B cell (primary cell): ENCODE measurements around the gene RAB12. TPM values are rescaled to one million over a fixed set of nuclear protein-coding genes. Genes with fewer than 3 reads are reported as not detected.
A peak's percentile ranks its signal among the peaks of the same experiment; 100 is the strongest.

ENCODE experiments used
- ATAC-seq: fragments of 200-7000 bp; cut with Tn5 transposase; one replicate; pipeline ENCODE4 v1.10.0; 2021; ENCODE audit warnings: low read depth, mild to moderate bottlenecking, moderate number of reproducible peaks, moderate library complexity
- CTCF ChIA-PET: fragments of 350-600 bp; sonication (Branson Sonifier 250); formaldehyde crosslinking; loops from one replicate; lab custom pipeline; 2021; ENCODE audit warnings: antibody characterized with exemption, inconsistent platforms; lab: Charles Lee
- POLR2A ChIA-PET: fragments of 350-600 bp; sonication (Branson Sonifier 250); formaldehyde crosslinking; loops from one replicate; lab custom pipeline; 2021; ENCODE audit warnings: antibody characterized with exemption; lab: Charles Lee
- DNase-seq: peaks from one replicate; pipeline ENCODE4 v3.0.0; 2013
- H2AFZ ChIP-seq: 2 replicates; pipeline ENCODE4 v1.6.1; 2012; ENCODE audit warnings: mild to moderate bottlenecking, low read depth, low read length; ENCODE audit not compliant: insufficient read depth, poor library complexity, severe bottlenecking
- H3K27ac ChIP-seq, 2 donors: 1 replicate in 1 of 2; 2 replicates in 1 of 2; pipeline ENCODE4 v1.5.1; 2012 to 2013; ENCODE audit warnings: low read length in 2 of 2, mild to moderate bottlenecking in 2 of 2, moderate library complexity in 1 of 2
- H3K27me3 ChIP-seq, 4 experiments: fragments of 200-600 bp in 1 of 4; sonication (generic) in 1 of 4; replicated peaks in 1 of 4; 1 replicate in 2 of 4; 2 replicates in 2 of 4; pipeline versions ENCODE4 v1.6.1 to v1.7.0; 2013 to 2016; ENCODE audit warnings: low read length in 3 of 4, mild to moderate bottlenecking in 2 of 4, mixed read lengths in 1 of 4, moderate library complexity in 1 of 4; ENCODE audit not compliant: insufficient read depth in 4 of 4, control insufficient read depth in 3 of 4; ENCODE audit errors: control extremely low read depth in 1 of 4
- H3K36me3 ChIP-seq, 2 experiments: replicated peaks in 1 of 2; 1 replicate in 1 of 2; 2 replicates in 1 of 2; pipeline versions ENCODE4 v1.6.1 to v1.7.1; 2013; ENCODE audit warnings: low read length in 1 of 2; ENCODE audit not compliant: insufficient read depth in 2 of 2, control insufficient read depth in 1 of 2; ENCODE audit errors: control extremely low read depth in 1 of 2, extremely low read depth in 1 of 2
- H3K4me1 ChIP-seq, 2 donors: fragments of 200-600 bp in 1 of 2; sonication (generic) in 1 of 2; 1 replicate in 1 of 2; 2 replicates in 1 of 2; pipeline versions ENCODE4 v1.5.1 to v1.6.1; 2013 to 2017; ENCODE audit warnings: low read length in 2 of 2; ENCODE audit not compliant: control insufficient read depth in 2 of 2, insufficient read depth in 2 of 2
- H3K4me2 ChIP-seq: replicated peaks from 2 replicates; pipeline ENCODE3; 2012; ENCODE audit warnings: mild to moderate bottlenecking, low read depth, low read length; ENCODE audit not compliant: poor library complexity, severe bottlenecking
- H3K4me3 ChIP-seq, 5 experiments: fragments of 200-600 bp in 1 of 5; sonication (generic) in 1 of 5; 1 replicate in 3 of 5; 2 replicates in 2 of 5; pipeline versions ENCODE4 v1.5.1 to v1.7.0; 2011 to 2016; ENCODE audit warnings: low read length in 4 of 5, mild to moderate bottlenecking in 4 of 5, low read depth in 2 of 5, control low read depth in 1 of 5, moderate library complexity in 1 of 5; ENCODE audit not compliant: insufficient read depth in 1 of 5; ENCODE audit errors: control extremely low read depth in 1 of 5, extremely low read depth in 1 of 5
- H3K79me2 ChIP-seq: fragments of 200-600 bp; sonication (generic); one replicate; pipeline ENCODE4 v1.6.0; 2016; ENCODE audit warnings: low read length; ENCODE audit not compliant: control insufficient read depth, insufficient read depth
- H3K9ac ChIP-seq: fragments of 200-600 bp; sonication (generic); 2 replicates; pipeline ENCODE4 v1.6.1; 2017; ENCODE audit warnings: mild to moderate bottlenecking, low read length, moderate library complexity
- H3K9me3 ChIP-seq, 3 donors: one replicate each; pipeline versions ENCODE4 v1.6.1 to v1.7.1; 2013; ENCODE audit warnings: low read length in 2 of 3; ENCODE audit not compliant: control insufficient read depth in 2 of 3, insufficient read depth in 1 of 3; ENCODE audit errors: control extremely low read depth in 1 of 3
- H4K20me1 ChIP-seq: 2 replicates; pipeline ENCODE4 v1.6.0; 2012; ENCODE audit warnings: mild to moderate bottlenecking, low read length; ENCODE audit not compliant: insufficient read depth, control insufficient read depth, poor library complexity, severe bottlenecking
- H3K27ac Mint-ChIP-seq: one replicate; pipeline ENCODE4 v1.8.0; 2021; ENCODE audit warnings: mixed read lengths
- H3K27me3 Mint-ChIP-seq: one replicate; pipeline ENCODE4 v1.8.0; 2021; ENCODE audit warnings: mixed read lengths
- H3K4me1 Mint-ChIP-seq: one replicate; pipeline ENCODE4 v1.8.0; 2021; ENCODE audit warnings: mixed read lengths
- H3K4me3 Mint-ChIP-seq: one replicate; pipeline ENCODE4 v1.8.0; 2021; ENCODE audit warnings: mixed read lengths
- H3K9me3 Mint-ChIP-seq: one replicate; pipeline ENCODE4 v1.8.0; 2022; ENCODE audit warnings: mixed read lengths; ENCODE audit not compliant: insufficient read depth
- EZH2 ChIP-seq: IDR thresholded peaks from 2 replicates; pipeline ENCODE4 v1.6.1; 2012; ENCODE audit warnings: borderline replicate concordance, low read depth, mild to moderate bottlenecking, moderate library complexity, low read length; ENCODE audit not compliant: insufficient read depth, poor library complexity, severe bottlenecking
- WGBS: methylation state at CpG from one replicate; pipeline ENCODE4 v1.1.5; 2013; ENCODE audit warnings: missing lambda C conversion rate; ENCODE audit not compliant: insufficient coverage; 5-methylcytosine and 5-hydroxymethylcytosine counted together
- intact Hi-C: fragments of 100-400 bp; cut with micrococcal nuclease; formaldehyde crosslinking; loops from one replicate; pipeline ENCODE4 v1.10.0; 2022
- polyA plus RNA-seq: library from polyadenylated mRNA; depleted of rRNA; stranded (reverse); fragments of >200 nt; gene quantifications from 2 replicates; pipeline ENCODE4 v1.2.3, GENCODE V29; 2012
- total RNA-seq, 2 donors: library from RNA; stranded (reverse); fragments of 120-200 nt in 1 of 2; gene quantifications; 1 replicate in 1 of 2; 2 replicates in 1 of 2; pipeline versions ENCODE4 v1.2.3 to v1.2.4, GENCODE V29; 2013 to 2022
- TF ChIP-seq, protein P1 (sequence below): fragments of 200-600 bp; IDR thresholded peaks from one replicate; pipeline ENCODE4 v1.8.0; 2022; ENCODE audit warnings: antibody characterized with exemption, mild to moderate bottlenecking

RAB12 gene
- total and polyA plus RNA-seq, 2 donors (not counting 1 experiment from before 2014, with no cell fraction given), result 12.8 to 38.7 TPM

DNA sequence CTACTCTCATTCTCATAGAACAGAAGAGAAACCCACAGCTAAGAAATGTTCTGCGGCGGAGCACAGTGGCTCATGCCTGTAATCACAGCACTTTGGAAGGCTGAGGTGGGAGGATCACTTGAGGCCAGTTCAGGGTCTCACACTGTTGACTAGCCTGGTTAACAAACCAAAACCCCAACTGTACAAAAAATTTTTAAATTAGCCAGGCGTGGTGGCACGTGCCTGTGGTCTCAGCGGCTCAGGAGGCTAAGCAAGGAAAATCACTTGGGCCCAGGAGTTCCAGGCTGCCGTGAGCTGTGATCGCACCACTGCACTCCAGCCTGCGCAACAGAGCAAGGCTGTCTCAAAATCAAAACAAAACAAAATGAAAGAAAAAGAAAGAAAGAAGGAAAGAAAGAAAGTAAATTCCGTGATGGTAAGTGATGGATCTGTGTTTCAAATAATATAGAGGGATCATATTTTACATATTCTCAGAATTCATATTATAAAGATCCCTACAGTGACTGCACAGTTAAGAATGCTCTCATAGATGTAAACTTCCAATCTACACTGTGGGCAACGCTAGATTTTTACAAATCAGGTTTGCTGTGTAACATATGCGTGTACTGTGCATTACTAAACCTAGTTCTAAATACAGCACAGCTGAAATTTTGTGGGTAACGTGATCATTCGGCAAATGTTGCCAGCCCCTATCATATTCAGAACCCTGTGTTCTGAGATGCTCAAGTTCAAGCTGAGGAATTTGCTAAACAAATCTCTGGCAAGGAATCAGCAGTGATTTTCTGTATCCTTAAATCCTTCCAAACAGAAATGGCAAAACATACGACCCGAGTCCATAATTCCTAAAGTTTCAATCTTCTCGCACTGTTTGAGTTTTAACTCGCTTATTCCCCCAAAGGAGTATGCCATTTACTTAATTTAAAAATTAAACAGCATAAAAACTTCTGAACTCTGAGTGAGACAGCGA is 1.2 kb upstream of the RAB12 start:
- 37% methylated on average over 8 of the region's 18 CpGs for WGBS
- peak overlapping the region; percentile 98 for H2AFZ ChIP-seq
- Mint-ChIP-seq H3K4me1 (peaks cover 71% of the 10 kb centered on the region), H3K4me3 (peak overlapping the region; percentile 89), H3K27ac (peak overlapping the region; percentile 87), H3K27me3 (no peaks in the 10 kb centered on the region), H3K9me3 (no peaks in the 10 kb centered on the region)
- H3K27ac ChIP-seq, result peak overlapping the region; percentile 42 to 72
- H4K20me1 ChIP-seq, result peaks cover 31% of the 10 kb centered on the region
- peak overlapping the region; percentile 40 to 88 (median 76) for H3K4me3 ChIP-seq
- H3K9ac ChIP-seq, result peak overlapping the region; percentile 72
- peaks cover 54 to 61% of the 10 kb centered on the region in 2 donors for H3K4me1 ChIP-seq
- H3K36me3 ChIP-seq, result peaks cover 0 to 2% of the 10 kb centered on the region in 2 experiments
- H3K4me2 ChIP-seq, result peak overlapping the region; percentile 95
- CTCF ChIA-PET, result interaction anchor here (0.6 to 3.7 kb wide), 6 partner anchors 8 to 380 kb away, joined by 3 to 22 read pairs (median 7); no protein-coding TSS in a partner anchor
- no peaks in the 10 kb centered on the region for H3K9me3 ChIP-seq
- POLR2A ChIA-PET, result interaction anchor here (0.5 kb wide), 1 partner anchor 79 kb away, joined by 5 read pairs; no protein-coding TSS in a partner anchor
- H3K27me3 ChIP-seq, result no peaks in the 10 kb centered on the region
- intact Hi-C loops, result loop anchor here (2.0 to 10.0 kb wide), 4 partner anchors 131 to 1917 kb away; partner anchors contain the start of genes NAPG and PPP4R1
- DNase-seq (peak; percentile 64), ATAC-seq (peak; percentile 29)
- H3K79me2 ChIP-seq, result peaks cover 35% of the 10 kb centered on the region
- TF ChIP-seq, protein P1, sequence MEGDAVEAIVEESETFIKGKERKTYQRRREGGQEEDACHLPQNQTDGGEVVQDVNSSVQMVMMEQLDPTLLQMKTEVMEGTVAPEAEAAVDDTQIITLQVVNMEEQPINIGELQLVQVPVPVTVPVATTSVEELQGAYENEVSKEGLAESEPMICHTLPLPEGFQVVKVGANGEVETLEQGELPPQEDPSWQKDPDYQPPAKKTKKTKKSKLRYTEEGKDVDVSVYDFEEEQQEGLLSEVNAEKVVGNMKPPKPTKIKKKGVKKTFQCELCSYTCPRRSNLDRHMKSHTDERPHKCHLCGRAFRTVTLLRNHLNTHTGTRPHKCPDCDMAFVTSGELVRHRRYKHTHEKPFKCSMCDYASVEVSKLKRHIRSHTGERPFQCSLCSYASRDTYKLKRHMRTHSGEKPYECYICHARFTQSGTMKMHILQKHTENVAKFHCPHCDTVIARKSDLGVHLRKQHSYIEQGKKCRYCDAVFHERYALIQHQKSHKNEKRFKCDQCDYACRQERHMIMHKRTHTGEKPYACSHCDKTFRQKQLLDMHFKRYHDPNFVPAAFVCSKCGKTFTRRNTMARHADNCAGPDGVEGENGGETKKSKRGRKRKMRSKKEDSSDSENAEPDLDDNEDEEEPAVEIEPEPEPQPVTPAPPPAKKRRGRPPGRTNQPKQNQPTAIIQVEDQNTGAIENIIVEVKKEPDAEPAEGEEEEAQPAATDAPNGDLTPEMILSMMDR, result no peak
- no peak for TF ChIP-seq EZH2
